ENCODE results near the gene EXO5. TPM values are rescaled to one million over a fixed set of nuclear protein-coding genes. Genes with fewer than 3 reads are reported as not detected.

The EXO5 gene
- total RNA-seq, 1 experiment from 2014 or later = 0.57 TPM

GRCh38 chr1:40534589-40534988, 26.0 kb downstream of the EXO5 start:
- DNase-seq (ENCODE audit: low read depth, low spot score) (no peak), ATAC-seq (no peak)
- ChIA-PET POLR2A (no interaction called here), RAD21 (ENCODE audit: low non-redundant PET in 1 of 2, low total read pairs in 2 of 2, uncharacterized antibody in 2 of 2, unreplicated experiment in 2 of 2) (no interaction called here), CTCF (interaction anchor here (0.7 kb wide), 1 partner anchor 523 kb away, joined by 3 read pairs; no protein-coding TSS in a partner anchor)
- Histone ChIP-seq H4K20me1 (ENCODE audit: insufficient read depth) (no peaks in the 10 kb centered on the region), H3K9me2 (ENCODE audit: insufficient read depth) (no peaks in the 10 kb centered on the region), H3K27me3 (ENCODE audit: insufficient read depth, low read length) (no peaks in the 10 kb centered on the region), H3K4me3 (replicated peaks in 1 of 2; ENCODE audit: low read depth in 1 of 2, low read length in 2 of 2) (no peak overlapping the region), H3K36me3 (ENCODE audit: control insufficient read depth in 1 of 2, insufficient read depth in 2 of 2, low read length in 2 of 2) (no peaks in the 10 kb centered on the region; a peak in 1 of 4 replicates), H3K9ac (ENCODE audit: low read length) (no peak overlapping the region), H3K4me2 (ENCODE audit: low read length) (no peak overlapping the region), H3K4me1 (ENCODE audit: control insufficient read depth in 1 of 2, insufficient read depth in 2 of 2, low read length in 2 of 2) (peaks cover 7 to 11% of the 10 kb centered on the region in 2 experiments; a peak in 3 of 4 replicates), H2AFZ (ENCODE audit: low read depth, low read length, poor library complexity, severe bottlenecking) (no peak overlapping the region), H3K79me2 (ENCODE audit: insufficient read depth, low read length) (no peaks in the 10 kb centered on the region), H3K27ac (ENCODE audit: low read depth, low read length) (no peak overlapping the region), H3K9me3 (ENCODE audit: control insufficient read depth in 1 of 2, insufficient read depth in 1 of 2, low read depth in 1 of 2, low read length in 2 of 2) (no peaks in the 10 kb centered on the region)
- no TSS peak for BruUV-seq (replicated peaks)
- intact Hi-C loops (cut with micrococcal nuclease) = loop anchor here (5.0 kb wide), 1 partner anchor 133 kb away; the partner anchor contains the start of gene RIMS3
- no peak for TF ChIP-seq ELF1 (IDR thresholded peaks at IDR 0.05; ENCODE audit: borderline replicate concordance, low read depth)
- no peak for TF ChIP-seq YY1 (IDR thresholded peaks at IDR 0.05; ENCODE audit: extremely low read depth, insufficient replicate concordance, low read depth, low read length)
- no peak for TF ChIP-seq RAD21 (IDR thresholded peaks at IDR 0.05; ENCODE audit: low read depth)
- no peak for TF ChIP-seq POLR2A (IDR thresholded peaks at IDR 0.05; ENCODE audit: borderline replicate concordance, extremely low read depth, insufficient read depth, insufficient read length)
- no peak for TF ChIP-seq SIN3A (IDR thresholded peaks at IDR 0.05; ENCODE audit: low read depth)
- TF ChIP-seq FOSL1 (IDR thresholded peaks at IDR 0.05; ENCODE audit: low read depth) = no peak
- no peak for TF ChIP-seq POLR2AphosphoS5 (IDR thresholded peaks at IDR 0.05; ENCODE audit: low read depth, low read length)
- TF ChIP-seq TCF7L2 (IDR thresholded peaks at IDR 0.05; ENCODE audit: borderline replicate concordance, extremely low read depth, insufficient read depth, insufficient read length) = no peak
- no peak for TF ChIP-seq SRF (IDR thresholded peaks at IDR 0.05; ENCODE audit: low read depth)
- TF ChIP-seq, protein P1, sequence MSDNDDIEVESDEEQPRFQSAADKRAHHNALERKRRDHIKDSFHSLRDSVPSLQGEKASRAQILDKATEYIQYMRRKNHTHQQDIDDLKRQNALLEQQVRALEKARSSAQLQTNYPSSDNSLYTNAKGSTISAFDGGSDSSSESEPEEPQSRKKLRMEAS (IDR thresholded peaks at IDR 0.05) = no peak
- TF ChIP-seq CEBPB (IDR thresholded peaks at IDR 0.05; ENCODE audit: low read depth) = no peak

DNA sequence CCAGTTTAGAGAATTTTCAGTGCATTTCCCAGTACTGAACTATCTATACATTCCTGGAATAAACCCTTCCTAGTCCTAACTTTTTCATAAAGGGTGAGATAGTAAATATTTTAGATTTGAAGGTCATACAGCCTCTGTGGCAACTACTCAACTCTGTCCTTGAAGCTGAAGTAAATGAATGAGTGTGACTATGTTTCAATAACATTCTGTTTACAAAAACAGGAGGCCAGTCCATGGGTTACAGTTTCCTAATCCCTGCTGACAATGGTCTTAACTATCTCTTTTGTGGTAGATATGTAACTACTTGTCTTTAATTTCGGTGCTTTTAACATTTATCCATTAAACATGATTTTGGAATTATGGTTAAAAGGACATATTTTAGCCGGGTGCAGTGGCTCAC, 27.2 kb downstream of the EXO5 start:
- Histone ChIP-seq H3K27me3 (ENCODE audit: insufficient read depth, low read length) (no peaks in the 10 kb centered on the region), H2AFZ (ENCODE audit: low read depth, low read length, poor library complexity, severe bottlenecking) (no peak overlapping the region), H3K4me1 (ENCODE audit: control insufficient read depth in 1 of 2, insufficient read depth in 2 of 2, low read length in 2 of 2) (peaks cover 7 to 11% of the 10 kb centered on the region in 2 experiments; a peak in 3 of 4 replicates), H3K9me2 (ENCODE audit: insufficient read depth) (no peaks in the 10 kb centered on the region), H3K4me3 (replicated peaks in 1 of 2; ENCODE audit: low read depth in 1 of 2, low read length in 2 of 2) (no peak overlapping the region), H3K27ac (ENCODE audit: low read depth, low read length) (no peak overlapping the region), H3K36me3 (ENCODE audit: control insufficient read depth in 1 of 2, insufficient read depth in 2 of 2, low read length in 2 of 2) (no peaks in the 10 kb centered on the region; a peak in 1 of 4 replicates), H3K9me3 (ENCODE audit: control insufficient read depth in 1 of 2, insufficient read depth in 1 of 2, low read depth in 1 of 2, low read length in 2 of 2) (no peaks in the 10 kb centered on the region), H3K9ac (ENCODE audit: low read length) (no peak overlapping the region), H4K20me1 (ENCODE audit: insufficient read depth) (no peaks in the 10 kb centered on the region), H3K79me2 (ENCODE audit: insufficient read depth, low read length) (no peaks in the 10 kb centered on the region), H3K4me2 (ENCODE audit: low read length) (no peak overlapping the region)
- ATAC-seq (no peak), DNase-seq (ENCODE audit: low read depth, low spot score) (no peak)
- ChIA-PET POLR2A (no interaction called here), RAD21 (ENCODE audit: low non-redundant PET in 1 of 2, low total read pairs in 2 of 2, uncharacterized antibody in 2 of 2, unreplicated experiment in 2 of 2) (no interaction called here), CTCF (no interaction called here)
- intact Hi-C loops (cut with micrococcal nuclease) = no loop called here
- no TSS peak for BruUV-seq (replicated peaks)
- TF ChIP-seq, protein P2, sequence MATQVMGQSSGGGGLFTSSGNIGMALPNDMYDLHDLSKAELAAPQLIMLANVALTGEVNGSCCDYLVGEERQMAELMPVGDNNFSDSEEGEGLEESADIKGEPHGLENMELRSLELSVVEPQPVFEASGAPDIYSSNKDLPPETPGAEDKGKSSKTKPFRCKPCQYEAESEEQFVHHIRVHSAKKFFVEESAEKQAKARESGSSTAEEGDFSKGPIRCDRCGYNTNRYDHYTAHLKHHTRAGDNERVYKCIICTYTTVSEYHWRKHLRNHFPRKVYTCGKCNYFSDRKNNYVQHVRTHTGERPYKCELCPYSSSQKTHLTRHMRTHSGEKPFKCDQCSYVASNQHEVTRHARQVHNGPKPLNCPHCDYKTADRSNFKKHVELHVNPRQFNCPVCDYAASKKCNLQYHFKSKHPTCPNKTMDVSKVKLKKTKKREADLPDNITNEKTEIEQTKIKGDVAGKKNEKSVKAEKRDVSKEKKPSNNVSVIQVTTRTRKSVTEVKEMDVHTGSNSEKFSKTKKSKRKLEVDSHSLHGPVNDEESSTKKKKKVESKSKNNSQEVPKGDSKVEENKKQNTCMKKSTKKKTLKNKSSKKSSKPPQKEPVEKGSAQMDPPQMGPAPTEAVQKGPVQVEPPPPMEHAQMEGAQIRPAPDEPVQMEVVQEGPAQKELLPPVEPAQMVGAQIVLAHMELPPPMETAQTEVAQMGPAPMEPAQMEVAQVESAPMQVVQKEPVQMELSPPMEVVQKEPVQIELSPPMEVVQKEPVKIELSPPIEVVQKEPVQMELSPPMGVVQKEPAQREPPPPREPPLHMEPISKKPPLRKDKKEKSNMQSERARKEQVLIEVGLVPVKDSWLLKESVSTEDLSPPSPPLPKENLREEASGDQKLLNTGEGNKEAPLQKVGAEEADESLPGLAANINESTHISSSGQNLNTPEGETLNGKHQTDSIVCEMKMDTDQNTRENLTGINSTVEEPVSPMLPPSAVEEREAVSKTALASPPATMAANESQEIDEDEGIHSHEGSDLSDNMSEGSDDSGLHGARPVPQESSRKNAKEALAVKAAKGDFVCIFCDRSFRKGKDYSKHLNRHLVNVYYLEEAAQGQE (IDR thresholded peaks at IDR 0.05; ENCODE audit: low read depth) = no peak
- TF ChIP-seq CEBPB (IDR thresholded peaks at IDR 0.05; ENCODE audit: low read depth) (no peak), EZH2 (IDR thresholded peaks at IDR 0.05) (no peak), POLR2A (IDR thresholded peaks at IDR 0.05; ENCODE audit: borderline replicate concordance, extremely low read depth, insufficient read depth, insufficient read length) (no peak), EGR1 (IDR thresholded peaks at IDR 0.05; ENCODE audit: low read depth) (no peak), JUND (IDR thresholded peaks at IDR 0.05) (no peak), FOSL1 (IDR thresholded peaks at IDR 0.05; ENCODE audit: low read depth) (no peak), RAD21 (IDR thresholded peaks at IDR 0.05; ENCODE audit: low read depth) (no peak), SP1 (IDR thresholded peaks at IDR 0.05; ENCODE audit: low read depth) (no peak), TCF7L2 (IDR thresholded peaks at IDR 0.05; ENCODE audit: borderline replicate concordance, extremely low read depth, insufficient read depth, insufficient read length) (no peak), ELF1 (IDR thresholded peaks at IDR 0.05; ENCODE audit: borderline replicate concordance, low read depth) (no peak), EZH2phosphoT487 (IDR thresholded peaks at IDR 0.05; ENCODE audit: borderline replicate concordance) (no peak), CBX3 (IDR thresholded peaks at IDR 0.05; ENCODE audit: low read depth) (no peak), ZNF274 (IDR thresholded peaks at IDR 0.05; ENCODE audit: low read depth, low read length) (no peak)

Measured in HCT116 (cell line).